Ovary (tissue), 3 donors: Measurements from ENCODE around the gene ACER3.

Source experiments
- CTCF ChIP-seq, 3 donors: fragments of 450-650 bp in 2 of 3; fragments of 200-600 bp in 1 of 3; IDR thresholded peaks; one replicate each; pipeline versions ENCODE4 v1.5.1 to v1.8.0; 2016 to 2022; ENCODE audit warnings: antibody characterized with exemption in 3 of 3, mild to moderate bottlenecking in 1 of 3
- EP300 ChIP-seq: sonication (generic); formaldehyde crosslinking; IDR thresholded peaks from one replicate; pipeline ENCODE4 v1.6.1; 2017; ENCODE audit warnings: antibody characterized with exemption
- POLR2A ChIP-seq: fragments of 450-650 bp; IDR thresholded peaks from one replicate; pipeline ENCODE4 v1.6.1; 2017; ENCODE audit warnings: antibody characterized with exemption, mild to moderate bottlenecking, moderate library complexity
- donor health status: DM: no; HTN: no; CAD: no.

- TF ChIP-seq CTCF (IDR thresholded peaks at IDR 0.05) (no peak), POLR2A (no peak), EP300 (no peak)
Observed at GRCh38 chr11:76857781-76858410, 2.8 kb upstream of the ACER3 start.
